HepG2 (cell line): ENCODE results near the gene EFCAB14. TPM values are rescaled to one million over a fixed set of nuclear protein-coding genes. Genes with fewer than 3 reads are reported as not detected.

Experiments
- ARID2 ChIP-seq: sonication (generic); formaldehyde crosslinking; IDR thresholded peaks from 2 replicates; pipeline ENCODE4 v1.8.1; 2022; ENCODE audit warnings: mild to moderate bottlenecking, missing genetic modification reagents, borderline replicate concordance
- CENPT ChIP-seq: sonication (generic); formaldehyde crosslinking; IDR thresholded peaks from 2 replicates; pipeline ENCODE4 v1.8.0; 2022; ENCODE audit warnings: low read depth, mild to moderate bottlenecking, moderate library complexity, missing genetic modification reagents
- CHD4 ChIP-seq: fragments of 200-600 bp; sonication (generic); IDR thresholded peaks from 2 replicates; pipeline ENCODE4 v1.7.0; 2017; ENCODE audit warnings: mild to moderate bottlenecking, low read length, borderline replicate concordance
- DDIT3 ChIP-seq: sonication (generic); formaldehyde crosslinking; IDR thresholded peaks from 2 replicates; pipeline ENCODE4 v1.4.0; 2020; ENCODE audit warnings: mild to moderate bottlenecking, missing genetic modification reagents
- E2F1 ChIP-seq: sonication (generic); formaldehyde crosslinking; IDR thresholded peaks from 2 replicates; pipeline ENCODE4 v1.5.0; 2020; ENCODE audit warnings: missing genetic modification reagents
- ETS1 ChIP-seq: sonication (generic); formaldehyde crosslinking; IDR thresholded peaks from 2 replicates; pipeline ENCODE4 v1.4.0; 2020; ENCODE audit warnings: missing genetic modification reagents
- FOXC1 ChIP-seq: sonication (generic); formaldehyde crosslinking; IDR thresholded peaks from 2 replicates; pipeline ENCODE4 v1.8.0; 2022; ENCODE audit warnings: mild to moderate bottlenecking, missing genetic modification reagents, borderline replicate concordance
- HDAC6 ChIP-seq: fragments of 200-600 bp; sonication (generic); IDR thresholded peaks from 2 replicates; pipeline ENCODE4 v1.7.0; 2017; ENCODE audit warnings: mild to moderate bottlenecking, antibody characterized with exemption, low read length, low read depth
- IRX3 ChIP-seq: sonication (generic); formaldehyde crosslinking; IDR thresholded peaks from 2 replicates; pipeline ENCODE4 v1.8.1; 2023; ENCODE audit warnings: mild to moderate bottlenecking, low read depth, missing genetic modification reagents, borderline replicate concordance
- MATR3 ChIP-seq: sonication (generic); formaldehyde crosslinking; IDR thresholded peaks from 2 replicates; pipeline ENCODE4 v1.4.0; 2020; ENCODE audit warnings: missing genetic modification reagents
- MBNL3 ChIP-seq: fragments of 250-450 bp; sonication (Bioruptor Pico); conservative IDR thresholded peaks from 2 replicates; pipeline ENCODE4 v1.8.0; 2022; ENCODE audit warnings: mild to moderate bottlenecking, inconsistent platforms
- PCBP2 ChIP-seq: fragments of 200-400 bp; formaldehyde crosslinking; optimal IDR thresholded peaks from 2 replicates; pipeline ENCODE3; 2018; ENCODE audit warnings: low read length, low read depth; ENCODE audit not compliant: poor library complexity, severe bottlenecking
- REPIN1 ChIP-seq: sonication (generic); formaldehyde crosslinking; IDR thresholded peaks from 2 replicates; pipeline ENCODE4 v1.8.0; 2022; ENCODE audit warnings: missing genetic modification reagents, low read depth, mild to moderate bottlenecking, borderline replicate concordance
- RXRB ChIP-seq: IDR thresholded peaks from 2 replicates; pipeline ENCODE4 v1.6.1; 2016; ENCODE audit warnings: borderline replicate concordance, missing genetic modification reagents, missing compliant biosample characterization
- SOX5 ChIP-seq: IDR thresholded peaks from 2 replicates; pipeline ENCODE4 v1.6.1; 2016; ENCODE audit warnings: borderline replicate concordance
- TOE1 ChIP-seq: sonication (generic); formaldehyde crosslinking; IDR thresholded peaks from 2 replicates; pipeline ENCODE4 v1.4.0; 2020; ENCODE audit warnings: mild to moderate bottlenecking, missing genetic modification reagents
- ZBTB2 ChIP-seq: sonication (generic); formaldehyde crosslinking; IDR thresholded peaks from 2 replicates; pipeline ENCODE4 v1.8.0; 2022; ENCODE audit warnings: low read depth, missing genetic modification reagents
- ZBTB42 ChIP-seq: sonication (generic); formaldehyde crosslinking; IDR thresholded peaks from 2 replicates; pipeline ENCODE4 v1.5.0; 2020; ENCODE audit warnings: mild to moderate bottlenecking, missing genetic modification reagents
- ZNF160 ChIP-seq: sonication (generic); formaldehyde crosslinking; IDR thresholded peaks from 2 replicates; pipeline ENCODE4 v1.8.0; 2022; ENCODE audit warnings: mild to moderate bottlenecking, inconsistent platforms, missing genetic modification reagents
- ZNF253 ChIP-seq: sonication (generic); formaldehyde crosslinking; IDR thresholded peaks from 2 replicates; pipeline ENCODE4 v1.8.0; 2022; ENCODE audit warnings: mild to moderate bottlenecking, missing genetic modification reagents, borderline replicate concordance
- ZNF350 ChIP-seq: sonication (generic); formaldehyde crosslinking; IDR thresholded peaks from 2 replicates; pipeline ENCODE4 v1.4.0; 2020; ENCODE audit warnings: mild to moderate bottlenecking, low read depth, missing genetic modification reagents, borderline replicate concordance
- ZNF430 ChIP-seq: sonication (generic); formaldehyde crosslinking; IDR thresholded peaks from 2 replicates; pipeline ENCODE4 v1.9.0; 2021; ENCODE audit warnings: mild to moderate bottlenecking, missing genetic modification reagents
- ZNF468 ChIP-seq: sonication (generic); formaldehyde crosslinking; IDR thresholded peaks from 2 replicates; pipeline ENCODE4 v1.8.0; 2022; ENCODE audit warnings: mild to moderate bottlenecking, moderate library complexity, missing genetic modification reagents
- ZNF672 ChIP-seq: sonication (generic); formaldehyde crosslinking; IDR thresholded peaks from 2 replicates; pipeline ENCODE4 v1.8.1; 2022; ENCODE audit warnings: missing genetic modification reagents
- ZNF709 ChIP-seq: sonication (generic); formaldehyde crosslinking; IDR thresholded peaks from 2 replicates; pipeline ENCODE4 v1.5.0; 2020; ENCODE audit warnings: mild to moderate bottlenecking, missing genetic modification reagents
- polyA plus RNA-seq, 8 experiments: library from polyadenylated mRNA; depleted of rRNA in 3 of 8; stranded (reverse) in 7 of 8; unstranded in 1 of 8; fragments of >200 nt; fragmentation: Illumina TruSeq in 4 of 8; extraction: Trizol in 4 of 8; gene quantifications; 2 replicates each; pipeline versions ENCODE4 v1.2.1 to v1.2.3, GENCODE V29; 2011 to 2016; ENCODE audit warnings: low read depth in 4 of 8, missing spikeins in 1 of 8, mixed read lengths in 1 of 8; ENCODE audit not compliant: insufficient read depth in 1 of 8
- total RNA-seq, 5 experiments: library from RNA; depleted of rRNA; stranded (reverse); fragments of >200 nt; fragmentation: Illumina TruSeq; extraction: Trizol; gene quantifications; 2 replicates each; pipeline ENCODE4 v1.2.3, GENCODE V29; 2016; ENCODE audit warnings: low read depth in 1 of 5

The EFCAB14 gene
- total and polyA plus RNA-seq, 2 of the 13 experiments (the other 11 are each of a cell fraction or from before 2014, with no cell fraction given) = 13.4 to 17.9 TPM

GRCh38 chr1:46718727-46719622 is at the start of gene EFCAB14 (continued):
- TF ChIP-seq ETS1 (CRISPR knock-in tag) = no peak
- TF ChIP-seq ZNF672 = no peak
- TF ChIP-seq ZNF253 = no peak
- TF ChIP-seq ZNF468 (CRISPR knock-in tag) = no peak
- TF ChIP-seq E2F1 (CRISPR knock-in tag) = no peak
- no peak for TF ChIP-seq CHD4
- no peak for TF ChIP-seq PCBP2
- TF ChIP-seq ZNF709 = 0 out of 2 replicates have a peak, but pooled peaks have one; percentile 42
- TF ChIP-seq ZBTB2 (CRISPR knock-in tag) = no peak
- peak; percentile 28; the same call in 1 of the 2 replicates for TF ChIP-seq ZNF350
- peak; percentile 30; the same call in 1 of the 2 replicates for TF ChIP-seq RXRB (CRISPR knock-in tag)
- TF ChIP-seq CENPT (CRISPR knock-in tag) = no peak
- TF ChIP-seq ZBTB42 = no peak
- no peak for TF ChIP-seq HDAC6
- no peak for TF ChIP-seq MBNL3 (CRISPR knock-in tag)
- TF ChIP-seq TOE1 (CRISPR knock-in tag) = no peak
- TF ChIP-seq MATR3 = no peak
- TF ChIP-seq ZNF430 (CRISPR knock-in tag) = no peak
- TF ChIP-seq REPIN1 (CRISPR knock-in tag) = no peak; the same call in 1 of the 2 replicates
- TF ChIP-seq ARID2 = no peak
- TF ChIP-seq SOX5 (CRISPR knock-in tag) = no peak
- peak; percentile 77 for TF ChIP-seq FOXC1
- no peak for TF ChIP-seq IRX3 (CRISPR knock-in tag)
- TF ChIP-seq DDIT3 (CRISPR knock-in tag) = no peak
- TF ChIP-seq ZNF160 (CRISPR knock-in tag) = no peak
